ENCODE measurements around the gene INSM1.

DNA sequence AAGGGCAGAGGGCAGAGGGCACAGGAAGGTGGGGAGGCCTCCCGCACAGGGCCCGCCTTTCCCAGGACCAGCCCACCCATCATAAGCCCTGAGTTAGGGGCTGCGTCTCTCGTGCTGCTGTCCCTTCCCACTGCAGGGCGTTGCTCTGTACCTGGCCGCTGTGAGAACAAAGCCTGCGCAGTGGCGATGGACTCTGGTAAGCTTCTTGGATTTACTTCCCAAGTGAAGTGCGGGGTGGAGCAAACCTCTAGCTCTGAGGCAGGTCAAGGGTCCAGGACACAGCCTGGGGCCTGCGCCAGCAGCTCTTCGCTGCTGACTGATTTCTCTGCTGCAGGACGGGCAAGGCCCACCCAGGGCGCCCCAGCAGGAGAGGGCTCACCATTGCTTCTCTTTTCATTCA is 23.9 kb downstream of the INSM1 start:
- TF ChIP-seq, protein P1, sequence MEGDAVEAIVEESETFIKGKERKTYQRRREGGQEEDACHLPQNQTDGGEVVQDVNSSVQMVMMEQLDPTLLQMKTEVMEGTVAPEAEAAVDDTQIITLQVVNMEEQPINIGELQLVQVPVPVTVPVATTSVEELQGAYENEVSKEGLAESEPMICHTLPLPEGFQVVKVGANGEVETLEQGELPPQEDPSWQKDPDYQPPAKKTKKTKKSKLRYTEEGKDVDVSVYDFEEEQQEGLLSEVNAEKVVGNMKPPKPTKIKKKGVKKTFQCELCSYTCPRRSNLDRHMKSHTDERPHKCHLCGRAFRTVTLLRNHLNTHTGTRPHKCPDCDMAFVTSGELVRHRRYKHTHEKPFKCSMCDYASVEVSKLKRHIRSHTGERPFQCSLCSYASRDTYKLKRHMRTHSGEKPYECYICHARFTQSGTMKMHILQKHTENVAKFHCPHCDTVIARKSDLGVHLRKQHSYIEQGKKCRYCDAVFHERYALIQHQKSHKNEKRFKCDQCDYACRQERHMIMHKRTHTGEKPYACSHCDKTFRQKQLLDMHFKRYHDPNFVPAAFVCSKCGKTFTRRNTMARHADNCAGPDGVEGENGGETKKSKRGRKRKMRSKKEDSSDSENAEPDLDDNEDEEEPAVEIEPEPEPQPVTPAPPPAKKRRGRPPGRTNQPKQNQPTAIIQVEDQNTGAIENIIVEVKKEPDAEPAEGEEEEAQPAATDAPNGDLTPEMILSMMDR (conservative IDR thresholded peaks at IDR 0.05; ENCODE audit: low read depth in 2 of 2), result no peak
- TF ChIP-seq, protein P2, sequence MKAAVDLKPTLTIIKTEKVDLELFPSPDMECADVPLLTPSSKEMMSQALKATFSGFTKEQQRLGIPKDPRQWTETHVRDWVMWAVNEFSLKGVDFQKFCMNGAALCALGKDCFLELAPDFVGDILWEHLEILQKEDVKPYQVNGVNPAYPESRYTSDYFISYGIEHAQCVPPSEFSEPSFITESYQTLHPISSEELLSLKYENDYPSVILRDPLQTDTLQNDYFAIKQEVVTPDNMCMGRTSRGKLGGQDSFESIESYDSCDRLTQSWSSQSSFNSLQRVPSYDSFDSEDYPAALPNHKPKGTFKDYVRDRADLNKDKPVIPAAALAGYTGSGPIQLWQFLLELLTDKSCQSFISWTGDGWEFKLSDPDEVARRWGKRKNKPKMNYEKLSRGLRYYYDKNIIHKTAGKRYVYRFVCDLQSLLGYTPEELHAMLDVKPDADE (IDR thresholded peaks at IDR 0.05), result no peak
- TF ChIP-seq EZH2 (IDR thresholded peaks at IDR 0.05; ENCODE audit: low read depth, unreplicated experiment), result no peak
- no peak for TF ChIP-seq NANOG (IDR thresholded peaks at IDR 0.05; ENCODE audit: borderline replicate concordance)
- no peak for TF ChIP-seq CREB1 (CRISPR knock-in tag; IDR thresholded peaks at IDR 0.05; ENCODE audit: low read depth)
- TF ChIP-seq, protein P3, sequence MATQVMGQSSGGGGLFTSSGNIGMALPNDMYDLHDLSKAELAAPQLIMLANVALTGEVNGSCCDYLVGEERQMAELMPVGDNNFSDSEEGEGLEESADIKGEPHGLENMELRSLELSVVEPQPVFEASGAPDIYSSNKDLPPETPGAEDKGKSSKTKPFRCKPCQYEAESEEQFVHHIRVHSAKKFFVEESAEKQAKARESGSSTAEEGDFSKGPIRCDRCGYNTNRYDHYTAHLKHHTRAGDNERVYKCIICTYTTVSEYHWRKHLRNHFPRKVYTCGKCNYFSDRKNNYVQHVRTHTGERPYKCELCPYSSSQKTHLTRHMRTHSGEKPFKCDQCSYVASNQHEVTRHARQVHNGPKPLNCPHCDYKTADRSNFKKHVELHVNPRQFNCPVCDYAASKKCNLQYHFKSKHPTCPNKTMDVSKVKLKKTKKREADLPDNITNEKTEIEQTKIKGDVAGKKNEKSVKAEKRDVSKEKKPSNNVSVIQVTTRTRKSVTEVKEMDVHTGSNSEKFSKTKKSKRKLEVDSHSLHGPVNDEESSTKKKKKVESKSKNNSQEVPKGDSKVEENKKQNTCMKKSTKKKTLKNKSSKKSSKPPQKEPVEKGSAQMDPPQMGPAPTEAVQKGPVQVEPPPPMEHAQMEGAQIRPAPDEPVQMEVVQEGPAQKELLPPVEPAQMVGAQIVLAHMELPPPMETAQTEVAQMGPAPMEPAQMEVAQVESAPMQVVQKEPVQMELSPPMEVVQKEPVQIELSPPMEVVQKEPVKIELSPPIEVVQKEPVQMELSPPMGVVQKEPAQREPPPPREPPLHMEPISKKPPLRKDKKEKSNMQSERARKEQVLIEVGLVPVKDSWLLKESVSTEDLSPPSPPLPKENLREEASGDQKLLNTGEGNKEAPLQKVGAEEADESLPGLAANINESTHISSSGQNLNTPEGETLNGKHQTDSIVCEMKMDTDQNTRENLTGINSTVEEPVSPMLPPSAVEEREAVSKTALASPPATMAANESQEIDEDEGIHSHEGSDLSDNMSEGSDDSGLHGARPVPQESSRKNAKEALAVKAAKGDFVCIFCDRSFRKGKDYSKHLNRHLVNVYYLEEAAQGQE (IDR thresholded peaks at IDR 0.05; ENCODE audit: unreplicated experiment), result no peak
- no peak for TF ChIP-seq EZH2phosphoT487 (IDR thresholded peaks at IDR 0.05; ENCODE audit: unreplicated experiment)

All from GM23338 (cell line).